NCI-H2171 treated with DMSO at 0.1 percent for 48 hours (cell line): ENCODE measurements around the gene IQCF5.
"Not testable (repeated sequence)": the region's sequence is repeated elsewhere in the genome, so short reads cannot be mapped to it uniquely, and the experiment has no call there.

Experiments
- DNase-seq: peaks from one replicate; lab custom pipeline; 2025; lab: John Stamatoyannopoulos, UW

The IQCF5 gene

GRCh38 chr3:51868896-51869295, 6.5 kb downstream of the IQCF5 start:
- not testable (repeated sequence) for DNase-seq

GRCh38 chr3:51862886-51863285, 12.5 kb downstream of the IQCF5 start:
- DNase-seq, result no peak

DNA sequence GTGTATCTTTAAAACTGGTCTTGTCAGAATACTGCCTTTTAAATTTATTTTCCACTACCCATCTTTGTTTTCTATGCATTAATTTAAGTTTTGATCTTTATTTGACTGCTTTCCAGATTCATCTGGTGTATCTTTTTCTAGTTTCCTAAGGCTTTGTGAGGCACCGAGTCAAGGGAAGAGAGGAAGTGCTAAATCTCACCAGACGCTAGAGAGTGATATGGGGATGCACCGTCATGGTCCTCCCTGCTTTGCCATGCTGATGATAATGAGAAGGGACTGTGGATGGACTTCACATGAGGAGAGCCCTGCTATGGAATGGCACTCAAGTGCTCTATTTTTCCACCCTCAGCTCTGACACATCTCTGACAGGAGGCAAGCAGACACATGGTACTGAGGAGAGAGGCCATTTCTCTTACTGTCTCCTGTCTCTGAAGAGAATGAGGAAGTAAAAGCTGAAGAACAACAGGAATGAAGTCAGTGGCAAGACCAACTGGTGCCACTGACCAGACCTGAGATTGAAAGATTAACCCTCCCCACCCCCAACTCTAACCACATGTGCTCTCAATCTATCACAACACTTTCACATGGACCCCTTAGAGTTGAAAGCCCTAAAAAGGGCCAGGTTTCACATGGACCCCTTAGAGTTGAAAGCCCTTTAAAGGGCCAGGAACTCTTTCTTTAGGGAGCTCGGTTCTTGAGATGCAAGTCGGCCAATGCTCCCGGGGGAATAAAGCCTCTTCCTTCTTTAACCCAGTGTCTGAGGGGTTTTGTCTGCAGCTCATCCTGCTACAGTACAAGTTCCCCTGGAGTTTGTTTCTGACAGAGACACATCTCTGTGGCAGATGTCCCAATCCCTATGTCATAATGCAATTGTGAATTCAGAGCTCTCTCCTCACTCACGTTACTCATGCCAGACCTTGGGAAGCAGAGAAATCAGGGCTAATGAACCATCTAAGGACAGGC, 14.4 kb downstream of the IQCF5 start, which contains the start of gene IQCF2:
TSS of gene IQCF2 (plus strand) at position 913 of the 963 bp plus-strand sequence. CDS start 52 bp downstream, outside the sequence.
- DNase-seq, result no peak

- DNase-seq, result not testable (repeated sequence)
These were observed 20.0 kb downstream of the IQCF5 start for GRCh38 chr3:51855411-51855810.

- DNase-seq, result no peak
These were observed 30.3 kb downstream of the IQCF5 start for GRCh38 chr3:51845129-51845528.

GRCh38 chr3:51836606-51837005, 38.8 kb downstream of the IQCF5 start:
- no peak for DNase-seq

DNA sequence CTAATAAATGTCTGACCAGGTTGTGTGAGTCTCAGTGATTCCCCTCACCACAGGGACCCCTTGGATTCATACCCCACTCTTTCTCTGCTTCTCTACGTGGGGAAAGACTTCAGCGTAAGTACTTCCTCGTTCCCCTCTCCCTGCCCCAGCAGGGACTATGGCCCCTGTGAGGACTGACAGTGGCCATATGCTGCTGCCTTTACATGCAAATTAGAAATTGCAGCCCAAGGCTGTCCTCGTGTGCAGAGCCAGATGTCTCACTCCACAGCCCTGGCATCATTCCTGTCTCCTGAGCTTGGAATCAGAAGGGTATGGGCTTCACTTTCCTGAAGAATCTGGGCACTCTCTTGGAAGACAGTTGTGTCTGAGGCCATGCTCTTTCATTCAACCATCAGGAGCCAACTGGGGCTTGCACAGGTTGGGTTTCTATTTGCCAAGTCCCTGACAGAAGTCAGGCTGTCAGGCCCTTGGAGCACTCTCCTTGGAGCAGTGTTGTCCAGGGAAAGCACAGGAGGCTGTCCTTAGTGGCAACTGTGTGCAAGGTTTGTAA, 44.5 kb downstream of the IQCF5 start:
- no peak for DNase-seq

DNA sequence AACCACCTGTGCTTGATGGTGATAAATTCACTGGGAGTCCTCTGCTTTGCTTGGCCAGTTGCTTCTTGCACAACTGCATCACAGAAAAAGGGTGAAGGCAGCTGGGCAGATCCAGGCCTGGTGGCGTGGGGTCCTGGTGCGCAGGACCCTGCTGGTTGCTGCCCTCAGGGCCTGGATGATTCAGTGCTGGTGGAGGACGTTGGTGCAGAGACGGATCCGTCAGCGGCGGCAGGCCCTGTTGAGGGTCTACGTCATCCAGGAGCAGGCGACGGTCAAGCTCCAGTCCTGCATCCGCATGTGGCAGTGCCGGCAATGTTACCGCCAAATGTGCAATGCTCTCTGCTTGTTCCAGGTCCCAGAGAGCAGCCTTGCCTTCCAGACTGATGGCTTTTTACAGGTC, 45.1 kb downstream of the IQCF5 start:
- no peak for DNase-seq

DNA sequence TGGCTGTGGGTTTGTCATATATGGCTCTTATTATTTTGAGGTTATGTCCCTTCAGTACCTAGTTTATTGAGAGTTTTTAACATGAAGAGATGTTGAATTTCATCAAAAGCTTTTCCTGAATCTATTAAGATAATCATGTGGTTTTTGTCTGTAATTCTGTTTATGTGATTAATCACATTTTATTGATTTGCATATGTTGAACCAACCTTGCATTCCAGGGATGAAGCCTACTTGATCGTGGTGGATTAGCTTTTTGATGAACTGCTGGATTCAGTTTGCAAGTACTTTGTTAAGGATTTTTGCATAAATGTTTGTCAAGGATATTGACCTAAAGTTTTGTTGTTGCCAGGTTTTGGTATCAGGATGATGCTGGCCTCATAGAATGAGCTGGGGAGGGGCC, 47.1 kb downstream of the IQCF5 start:
- DNase-seq, result no peak
